CD4-positive, CD25-positive, alpha-beta regulatory T cell (primary cell): ENCODE data around the gene EXOC6B. TPM values are rescaled to one million over a fixed set of nuclear protein-coding genes. Genes with fewer than 3 reads are reported as not detected.

Experiments
- ATAC-seq, 2 donors: fragments of 150-1000 bp; cut with Tn5 transposase; one replicate each; pipeline ENCODE4 v1.10.0; 2021; ENCODE audit warnings: low read depth in 2 of 2, moderate number of reproducible peaks in 2 of 2, moderate library complexity in 1 of 2
- DNase-seq, 3 donors: peaks; one replicate each; pipeline versions ENCODE4 v3.0.0 to v3.0.0-alpha.2; 2012 to 2022; ENCODE audit warnings: mixed read lengths in 1 of 3
- H3K27ac ChIP-seq: one replicate; pipeline ENCODE4 v1.7.0; 2013; ENCODE audit warnings: mild to moderate bottlenecking, low read length; ENCODE audit not compliant: insufficient read depth, poor library complexity, severe bottlenecking
- H3K27me3 ChIP-seq: one replicate; pipeline ENCODE4 v1.7.0; 2013; ENCODE audit warnings: low read length; ENCODE audit not compliant: control insufficient read depth, insufficient read depth
- H3K36me3 ChIP-seq: one replicate; pipeline ENCODE4 v1.7.0; 2013; ENCODE audit warnings: mild to moderate bottlenecking, low read length, moderate library complexity; ENCODE audit not compliant: control insufficient read depth, insufficient read depth
- H3K4me1 ChIP-seq: 2 replicates; pipeline ENCODE4 v1.7.0; 2013; ENCODE audit warnings: mild to moderate bottlenecking, low read length; ENCODE audit not compliant: insufficient read depth, control insufficient read depth, poor library complexity, severe bottlenecking
- H3K4me3 ChIP-seq: one replicate; pipeline ENCODE4 v1.7.0; 2013; ENCODE audit warnings: low read depth, mild to moderate bottlenecking, low read length, moderate library complexity
- H3K9me3 ChIP-seq, 2 experiments: 1 replicate in 1 of 2; 2 replicates in 1 of 2; pipeline ENCODE4 v1.7.0; 2013; ENCODE audit warnings: low read length in 2 of 2, mild to moderate bottlenecking in 1 of 2, moderate library complexity in 1 of 2; ENCODE audit not compliant: control insufficient read depth in 2 of 2
- H3K27ac Mint-ChIP-seq, 3 donors: one replicate each; pipeline ENCODE4 v1.8.0; 2020 to 2022; ENCODE audit warnings: mild to moderate bottlenecking in 3 of 3, mixed read lengths in 3 of 3, moderate library complexity in 2 of 3
- H3K27me3 Mint-ChIP-seq: one replicate; pipeline ENCODE4 v1.8.0; 2022; ENCODE audit warnings: mild to moderate bottlenecking, mixed read lengths
- H3K36me3 Mint-ChIP-seq: one replicate; pipeline ENCODE4 v1.8.0; 2020; ENCODE audit warnings: mixed read lengths
- H3K4me1 Mint-ChIP-seq, 4 donors: one replicate each; pipeline ENCODE4 v1.8.0; 2020 to 2022; ENCODE audit warnings: mixed read lengths in 4 of 4, mild to moderate bottlenecking in 1 of 4
- H3K4me3 Mint-ChIP-seq, 4 donors: one replicate each; pipeline ENCODE4 v1.8.0; 2020 to 2022; ENCODE audit warnings: mild to moderate bottlenecking in 4 of 4, mixed read lengths in 4 of 4, moderate library complexity in 3 of 4
- H3K9me3 Mint-ChIP-seq, 7 donors: one replicate each; pipeline ENCODE4 v1.8.0; 2020 to 2022; ENCODE audit warnings: mixed read lengths in 7 of 7, mild to moderate bottlenecking in 3 of 7, moderate library complexity in 2 of 7
- polyA plus RNA-seq, 4 donors: library from polyadenylated mRNA; unstranded; fragments of 300-500 nt; fragmentation: Illumina TruSeq; gene quantifications; one replicate each; pipeline ENCODE4 v1.2.3, GENCODE V29; 2021
- total RNA-seq: library from RNA; stranded (reverse); gene quantifications from one replicate; pipeline ENCODE4 v1.2.3, GENCODE V29; 2022

EXOC6B gene
- total and polyA plus RNA-seq, 5 donors from 2014 or later: 1.5 to 20.8 (median 2.1) TPM

DNA sequence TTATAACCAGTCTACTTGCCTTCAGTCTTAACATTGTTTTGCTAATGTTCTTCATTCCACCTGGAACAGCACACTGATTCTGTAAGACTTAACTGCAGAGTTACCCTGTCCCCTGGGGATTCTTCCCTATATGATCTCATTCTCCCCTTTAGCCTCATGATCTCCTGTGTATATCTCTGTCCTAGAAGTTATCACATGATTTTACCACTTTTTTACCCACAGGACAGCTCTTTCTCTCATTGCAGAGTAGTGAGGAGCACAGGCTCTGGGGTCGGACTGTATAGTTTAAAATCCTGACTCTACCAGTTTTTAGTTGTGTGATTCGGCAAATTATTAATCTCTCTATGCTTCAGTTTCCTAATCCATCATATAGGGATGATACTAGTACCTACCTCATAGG, 14.2 kb upstream of the EXOC6B start:
- no peak overlapping the region for H3K4me3 ChIP-seq
- H3K9me3 ChIP-seq: no peaks in the 10 kb centered on the region
- no peaks in the 10 kb centered on the region for H3K4me1 ChIP-seq
- H3K36me3 ChIP-seq: no peaks in the 10 kb centered on the region
- H3K36me3 Mint-ChIP-seq: no peaks in the 10 kb centered on the region
- H3K27me3 Mint-ChIP-seq: peaks cover 21% of the 10 kb centered on the region
- H3K9me3 Mint-ChIP-seq: no peaks in the 10 kb centered on the region
- no peak for DNase-seq
- H3K4me3 Mint-ChIP-seq: no peak overlapping the region
- H3K27ac ChIP-seq: no peak overlapping the region
- no peaks in the 10 kb centered on the region for H3K4me1 Mint-ChIP-seq
- H3K27ac Mint-ChIP-seq: no peak overlapping the region
- ATAC-seq: no peak
- peaks cover 4% of the 10 kb centered on the region for H3K27me3 ChIP-seq

- Mint-ChIP-seq H3K4me1 (peaks cover 6 to 11% (median 8%) of the 10 kb centered on the region in 4 donors), H3K36me3 (no peaks in the 10 kb centered on the region), H3K9me3 (no peaks in the 10 kb centered on the region), H3K27ac (no peak overlapping the region), H3K27me3 (peaks cover 14% of the 10 kb centered on the region), H3K4me3 (no peak overlapping the region)
- peaks cover 4% of the 10 kb centered on the region for H3K27me3 ChIP-seq
- no peaks in the 10 kb centered on the region for H3K9me3 ChIP-seq
- ATAC-seq: no peak
- DNase-seq: no peak
- H3K27ac ChIP-seq: no peak overlapping the region
- H3K4me3 ChIP-seq: no peak overlapping the region
- no peaks in the 10 kb centered on the region for H3K36me3 ChIP-seq
- no peaks in the 10 kb centered on the region for H3K4me1 ChIP-seq
These were observed 11.3 kb upstream of the EXOC6B start for GRCh38 chr2:72837171-72837570.

DNA sequence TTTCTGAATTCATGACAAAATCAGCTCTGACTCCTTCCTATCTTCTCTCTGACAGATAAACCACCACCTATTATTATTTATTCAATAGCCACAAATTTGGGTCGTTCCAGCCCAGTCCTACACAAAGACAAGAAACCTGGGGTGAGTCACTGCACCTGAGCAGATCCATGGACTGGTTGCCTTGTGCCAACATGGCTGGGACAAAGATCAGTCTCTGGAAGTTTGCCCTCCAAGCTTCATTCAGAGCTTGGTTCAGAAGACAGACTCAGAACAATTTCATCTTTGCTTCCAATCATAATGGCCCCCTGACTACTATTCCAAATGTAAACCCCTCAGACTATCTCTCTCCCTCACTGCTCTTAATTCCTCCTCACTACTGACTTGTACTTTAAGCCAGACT, 9.6 kb upstream of the EXOC6B start:
- no peak overlapping the region for H3K27ac ChIP-seq
- no peaks in the 10 kb centered on the region for H3K36me3 ChIP-seq
- peaks cover 6% of the 10 kb centered on the region for H3K27me3 Mint-ChIP-seq
- DNase-seq (no peak), ATAC-seq (no peak)
- H3K4me1 Mint-ChIP-seq: peaks cover 6 to 13% (median 8%) of the 10 kb centered on the region in 4 donors
- H3K9me3 ChIP-seq: no peaks in the 10 kb centered on the region
- H3K27ac Mint-ChIP-seq: peak overlapping the region in 1 of 3 donors; percentile 20
- no peaks in the 10 kb centered on the region for H3K9me3 Mint-ChIP-seq
- no peaks in the 10 kb centered on the region for H3K4me1 ChIP-seq
- no peaks in the 10 kb centered on the region for H3K36me3 Mint-ChIP-seq
- no peak overlapping the region for H3K4me3 Mint-ChIP-seq
- H3K27me3 ChIP-seq: peaks cover 2% of the 10 kb centered on the region
- H3K4me3 ChIP-seq: no peak overlapping the region

DNA sequence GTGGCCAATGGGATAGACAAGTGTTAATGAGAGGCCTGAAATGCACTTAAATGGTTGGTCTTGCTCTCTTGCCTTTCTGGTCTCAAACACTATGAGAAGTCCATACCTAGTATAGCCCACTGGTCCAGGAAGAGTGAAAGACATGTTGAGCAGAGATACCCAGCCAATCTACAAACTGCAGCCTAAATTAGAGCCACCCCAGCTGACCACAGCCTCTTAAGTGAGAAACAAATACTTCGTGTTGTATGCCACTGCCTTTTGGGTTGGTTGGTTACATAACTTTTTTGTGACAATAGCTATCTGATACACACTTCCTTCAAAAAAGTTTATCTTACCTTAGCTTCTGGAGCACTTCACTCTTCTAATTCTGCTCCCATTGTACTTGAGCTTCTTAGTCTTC, 8.8 kb upstream of the EXOC6B start:
- ATAC-seq: no peak
- Histone ChIP-seq H3K9me3 (no peaks in the 10 kb centered on the region), H3K27ac (no peak overlapping the region), H3K36me3 (no peaks in the 10 kb centered on the region), H3K4me3 (no peak overlapping the region), H3K27me3 (peaks cover 2% of the 10 kb centered on the region), H3K4me1 (peaks cover 6% of the 10 kb centered on the region)
- no peak for DNase-seq
- Mint-ChIP-seq H3K4me3 (no peak overlapping the region), H3K27ac (no peak overlapping the region), H3K36me3 (no peaks in the 10 kb centered on the region), H3K27me3 (peaks cover under 1% of the 10 kb centered on the region), H3K4me1 (peaks cover 9 to 17% (median 14%) of the 10 kb centered on the region in 4 donors), H3K9me3 (no peaks in the 10 kb centered on the region)

GRCh38 chr2:72833084-72833714, 7.4 kb upstream of the EXOC6B start:
- no peak overlapping the region for H3K4me3 ChIP-seq
- no peaks in the 10 kb centered on the region for H3K9me3 ChIP-seq
- H3K9me3 Mint-ChIP-seq: no peaks in the 10 kb centered on the region
- H3K27ac Mint-ChIP-seq: peak overlapping the region in 2 of 3 donors; percentile 34 to 97
- H3K4me3 Mint-ChIP-seq: peak overlapping the region in 1 of 4 donors; percentile 2
- DNase-seq (peak in 2 of 3 donors; percentile 41 to 72), ATAC-seq (peak; percentile 73 to 76)
- no peaks in the 10 kb centered on the region for H3K36me3 ChIP-seq
- H3K4me1 ChIP-seq: peaks cover 7% of the 10 kb centered on the region
- H3K27me3 ChIP-seq: peaks cover 2% of the 10 kb centered on the region
- H3K27me3 Mint-ChIP-seq: no peaks in the 10 kb centered on the region
- H3K27ac ChIP-seq: no peak overlapping the region
- peaks cover 9 to 22% (median 16%) of the 10 kb centered on the region in 4 donors for H3K4me1 Mint-ChIP-seq
- H3K36me3 Mint-ChIP-seq: no peaks in the 10 kb centered on the region

DNA sequence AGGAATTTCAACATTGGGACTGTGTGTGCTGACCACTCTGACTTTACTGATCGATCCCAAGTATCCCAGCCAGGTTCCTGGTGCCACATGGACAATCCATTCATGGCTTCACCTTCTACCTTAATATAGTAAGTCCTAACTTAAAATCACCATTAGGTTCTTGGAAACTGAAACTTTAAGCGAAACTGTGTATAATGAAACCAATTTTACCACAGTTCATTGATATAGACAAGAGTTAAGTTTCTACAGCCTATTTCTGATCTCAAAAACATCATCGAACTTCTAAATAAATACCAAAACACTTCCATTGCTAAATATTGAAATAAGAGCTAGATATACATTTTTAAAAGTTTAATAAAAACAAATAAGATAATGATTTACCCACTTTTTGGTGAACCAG, 4.4 kb upstream of the EXOC6B start:
- no peak for ATAC-seq
- DNase-seq: peak in 1 of 3 donors; percentile 66
- Mint-ChIP-seq H3K36me3 (no peaks in the 10 kb centered on the region), H3K9me3 (no peaks in the 10 kb centered on the region), H3K27ac (peak overlapping the region in 1 of 3 donors; percentile 54), H3K4me3 (peak overlapping the region in 1 of 4 donors; percentile 22), H3K27me3 (peaks cover 7% of the 10 kb centered on the region), H3K4me1 (peaks cover 14 to 30% (median 22%) of the 10 kb centered on the region in 4 donors)
- Histone ChIP-seq H3K36me3 (no peaks in the 10 kb centered on the region), H3K27me3 (no peaks in the 10 kb centered on the region), H3K4me3 (no peak overlapping the region), H3K9me3 (no peaks in the 10 kb centered on the region), H3K4me1 (peaks cover 9% of the 10 kb centered on the region), H3K27ac (no peak overlapping the region)

- no peaks in the 10 kb centered on the region for H3K36me3 ChIP-seq
- H3K27me3 Mint-ChIP-seq: peaks cover 7% of the 10 kb centered on the region
- H3K4me1 ChIP-seq: peaks cover 22% of the 10 kb centered on the region
- H3K9me3 ChIP-seq: no peaks in the 10 kb centered on the region
- H3K9me3 Mint-ChIP-seq: no peaks in the 10 kb centered on the region
- no peak overlapping the region for H3K4me3 ChIP-seq
- ATAC-seq: peak in 1 of 2 donors; percentile 28
- H3K27me3 ChIP-seq: no peaks in the 10 kb centered on the region
- no peaks in the 10 kb centered on the region for H3K36me3 Mint-ChIP-seq
- H3K27ac ChIP-seq: no peak overlapping the region
- peak overlapping the region in 1 of 4 donors; percentile 65 for H3K4me3 Mint-ChIP-seq
- peak in 1 of 3 donors; percentile 87 for DNase-seq
- peak overlapping the region in 2 of 3 donors; percentile 25 to 69 for H3K27ac Mint-ChIP-seq
- H3K4me1 Mint-ChIP-seq: peaks cover 27 to 41% (median 33%) of the 10 kb centered on the region in 4 donors
These were observed 3.1 kb upstream of the EXOC6B start for GRCh38 chr2:72828840-72829507.
